Glutamatergic neuron (in vitro differentiated cells): Measurements from ENCODE around the gene ADAMTSL1. TPM values are rescaled to one million over a fixed set of nuclear protein-coding genes. Genes with fewer than 3 reads are reported as not detected.

Source experiments
- DNase-seq: peaks from one replicate; pipeline ENCODE4 v3.0.0; 2022
- H3K27ac Mint-ChIP-seq: one replicate; pipeline ENCODE4 v1.8.0; 2020; ENCODE audit warnings: mild to moderate bottlenecking, mixed read lengths, inconsistent platforms; ENCODE audit not compliant: unreplicated experiment
- H3K27me3 Mint-ChIP-seq: one replicate; pipeline ENCODE4 v1.8.0; 2020; ENCODE audit warnings: mild to moderate bottlenecking, moderate library complexity, mixed read lengths, inconsistent platforms; ENCODE audit not compliant: unreplicated experiment
- H3K36me3 Mint-ChIP-seq: one replicate; pipeline ENCODE4 v1.8.0; 2020; ENCODE audit warnings: mild to moderate bottlenecking, mixed read lengths, inconsistent platforms; ENCODE audit not compliant: unreplicated experiment
- H3K4me1 Mint-ChIP-seq: one replicate; pipeline ENCODE4 v1.8.0; 2020; ENCODE audit warnings: mild to moderate bottlenecking, low read depth, mixed read lengths, inconsistent platforms; ENCODE audit not compliant: unreplicated experiment
- H3K4me3 Mint-ChIP-seq: one replicate; pipeline ENCODE4 v1.8.0; 2020; ENCODE audit warnings: mild to moderate bottlenecking, mixed read lengths, inconsistent platforms; ENCODE audit not compliant: unreplicated experiment
- H3K9me3 Mint-ChIP-seq: one replicate; pipeline ENCODE4 v1.8.0; 2020; ENCODE audit warnings: mild to moderate bottlenecking, moderate library complexity, mixed read lengths, inconsistent platforms; ENCODE audit not compliant: unreplicated experiment
- total RNA-seq: library from RNA; stranded (reverse); fragmentation: NEBNext Ultra II Directional; extraction: Animal tissue kit (Norgen Biotek cat#: 25700); gene quantifications from one replicate; pipeline ENCODE4 v1.2.1, GENCODE V29; 2021; ENCODE audit not compliant: unreplicated experiment
- TF ChIP-seq, protein P1 (sequence below): fragments of 200-600 bp; sonication (generic); IDR thresholded peaks from one replicate; pipeline ENCODE4 v1.5.0; 2021; ENCODE audit not compliant: partially characterized antibody, unreplicated experiment

Gene ADAMTSL1
- total RNA-seq, 1 donor from 2014 or later = 0.91 TPM

DNA sequence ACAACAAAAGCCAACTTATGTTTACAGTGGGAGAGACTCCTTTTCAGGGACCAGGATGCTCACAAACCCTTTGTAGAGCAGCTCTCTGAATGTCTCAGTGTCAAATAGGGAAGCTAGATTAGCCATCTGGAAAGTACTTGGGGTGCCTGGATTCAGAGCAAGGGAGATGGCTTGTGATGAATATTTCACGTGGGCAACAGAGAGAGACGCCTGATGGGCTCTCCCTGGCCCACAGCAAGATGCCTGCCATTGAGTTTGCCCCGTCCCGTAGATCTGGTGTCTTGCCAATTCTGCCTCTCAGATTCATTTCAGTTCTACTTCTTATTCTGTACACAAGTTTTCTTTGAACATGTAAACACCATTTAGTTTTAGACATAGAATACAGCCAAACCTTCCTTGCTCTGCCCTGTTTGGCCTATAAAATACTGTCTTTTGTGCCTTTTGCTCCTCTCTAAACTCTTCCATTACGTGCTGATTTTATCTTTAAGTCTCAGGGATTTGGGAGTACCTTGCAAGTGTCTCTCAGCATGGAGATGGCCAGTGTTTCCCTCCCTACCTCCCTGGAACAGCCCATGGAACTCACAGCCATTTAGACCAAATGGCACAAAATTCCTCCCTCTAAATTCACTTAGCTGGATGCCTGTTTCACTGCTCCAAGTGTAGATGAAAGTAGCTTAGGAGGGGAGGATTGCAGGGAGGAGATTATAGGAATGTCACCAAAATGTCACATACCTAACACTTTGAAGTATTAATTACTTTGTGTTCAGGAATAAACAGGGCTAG lies 324.7 kb downstream of the ADAMTSL1 start:
- no peak for DNase-seq
- H3K4me3 Mint-ChIP-seq = no peak overlapping the region
- H3K27ac Mint-ChIP-seq = no peak overlapping the region
- no peaks in the 10 kb centered on the region for H3K36me3 Mint-ChIP-seq
- H3K9me3 Mint-ChIP-seq = no peaks in the 10 kb centered on the region
- TF ChIP-seq, protein P1, sequence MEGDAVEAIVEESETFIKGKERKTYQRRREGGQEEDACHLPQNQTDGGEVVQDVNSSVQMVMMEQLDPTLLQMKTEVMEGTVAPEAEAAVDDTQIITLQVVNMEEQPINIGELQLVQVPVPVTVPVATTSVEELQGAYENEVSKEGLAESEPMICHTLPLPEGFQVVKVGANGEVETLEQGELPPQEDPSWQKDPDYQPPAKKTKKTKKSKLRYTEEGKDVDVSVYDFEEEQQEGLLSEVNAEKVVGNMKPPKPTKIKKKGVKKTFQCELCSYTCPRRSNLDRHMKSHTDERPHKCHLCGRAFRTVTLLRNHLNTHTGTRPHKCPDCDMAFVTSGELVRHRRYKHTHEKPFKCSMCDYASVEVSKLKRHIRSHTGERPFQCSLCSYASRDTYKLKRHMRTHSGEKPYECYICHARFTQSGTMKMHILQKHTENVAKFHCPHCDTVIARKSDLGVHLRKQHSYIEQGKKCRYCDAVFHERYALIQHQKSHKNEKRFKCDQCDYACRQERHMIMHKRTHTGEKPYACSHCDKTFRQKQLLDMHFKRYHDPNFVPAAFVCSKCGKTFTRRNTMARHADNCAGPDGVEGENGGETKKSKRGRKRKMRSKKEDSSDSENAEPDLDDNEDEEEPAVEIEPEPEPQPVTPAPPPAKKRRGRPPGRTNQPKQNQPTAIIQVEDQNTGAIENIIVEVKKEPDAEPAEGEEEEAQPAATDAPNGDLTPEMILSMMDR = no peak
- no peaks in the 10 kb centered on the region for H3K4me1 Mint-ChIP-seq
- no peaks in the 10 kb centered on the region for H3K27me3 Mint-ChIP-seq

DNA sequence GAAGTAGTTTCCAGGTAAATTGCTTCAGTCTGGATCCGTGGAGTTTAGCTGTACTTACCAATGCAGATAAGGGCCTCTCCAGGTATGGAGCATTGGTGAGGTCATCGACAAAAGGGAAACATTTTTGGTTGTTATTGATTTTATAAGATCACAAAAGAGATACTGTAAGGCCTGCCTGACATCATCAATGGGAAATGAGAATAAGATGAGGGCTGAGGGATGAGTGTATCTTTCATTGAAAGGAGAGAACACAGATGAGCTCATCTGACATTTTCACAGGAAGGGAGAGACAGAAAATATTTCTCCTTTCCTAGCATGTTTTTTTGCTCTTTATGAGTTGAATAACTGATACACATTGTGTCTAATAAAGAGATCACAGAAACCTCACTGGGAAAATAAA lies 325.5 kb downstream of the ADAMTSL1 start:
- Mint-ChIP-seq H3K36me3 (no peaks in the 10 kb centered on the region), H3K27ac (no peak overlapping the region), H3K9me3 (no peaks in the 10 kb centered on the region), H3K27me3 (no peaks in the 10 kb centered on the region), H3K4me3 (no peak overlapping the region), H3K4me1 (no peaks in the 10 kb centered on the region)
- no peak for DNase-seq
- TF ChIP-seq, protein P1 = no peak

DNA sequence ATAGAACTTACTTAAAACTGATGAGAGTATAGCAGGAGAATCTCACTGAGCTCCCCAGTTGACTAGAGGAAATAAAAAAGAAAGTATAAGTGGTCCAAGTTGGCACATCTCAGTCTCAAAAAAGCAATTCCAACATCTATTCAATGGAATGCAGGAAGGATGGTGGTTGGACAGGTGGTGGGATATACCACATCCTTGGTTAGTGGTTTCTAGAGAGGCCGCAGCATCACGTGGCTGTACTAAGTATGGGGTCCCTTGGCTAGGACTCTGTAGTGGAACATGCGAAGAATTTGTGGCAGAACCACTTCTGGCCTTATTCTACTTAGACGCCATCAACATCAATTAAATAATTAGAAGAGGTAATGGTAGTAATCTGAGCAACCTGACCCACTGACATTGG lies 326.6 kb downstream of the ADAMTSL1 start:
- Mint-ChIP-seq H3K4me3 (no peak overlapping the region), H3K27ac (no peak overlapping the region)

DNA sequence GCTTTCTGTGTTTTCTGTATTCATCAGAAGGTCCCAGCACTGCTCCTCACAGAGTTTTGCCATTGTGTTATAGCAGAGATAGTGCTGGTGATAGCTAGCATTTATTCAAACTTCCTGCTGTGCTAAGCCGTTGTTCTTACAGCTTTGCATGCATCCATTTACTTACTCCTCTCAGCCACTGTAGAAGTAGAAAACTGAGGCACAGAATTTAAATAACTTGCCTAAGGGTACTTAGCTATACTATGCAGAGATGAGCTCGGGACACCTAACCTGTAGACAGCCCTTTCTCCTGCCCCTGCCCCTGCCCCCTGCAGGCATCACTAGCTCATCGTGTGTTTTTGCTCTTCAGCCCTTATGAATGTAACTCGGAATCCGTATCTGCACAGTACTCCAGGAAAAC lies 331.4 kb downstream of the ADAMTSL1 start:
- no peaks in the 10 kb centered on the region for H3K4me1 Mint-ChIP-seq
- H3K27ac Mint-ChIP-seq = no peak overlapping the region
- H3K9me3 Mint-ChIP-seq = no peaks in the 10 kb centered on the region
- no peaks in the 10 kb centered on the region for H3K36me3 Mint-ChIP-seq
- no peak overlapping the region for H3K4me3 Mint-ChIP-seq
- DNase-seq = no peak
- no peaks in the 10 kb centered on the region for H3K27me3 Mint-ChIP-seq
- TF ChIP-seq, protein P1 = no peak

More for the DNA sequence above, 326.6 kb downstream of the ADAMTSL1 start:
- no peaks in the 10 kb centered on the region for H3K36me3 Mint-ChIP-seq
- TF ChIP-seq, protein P1 = no peak
- H3K27me3 Mint-ChIP-seq = no peaks in the 10 kb centered on the region
- H3K4me1 Mint-ChIP-seq = no peaks in the 10 kb centered on the region
- no peaks in the 10 kb centered on the region for H3K9me3 Mint-ChIP-seq
- DNase-seq = no peak
